Thyroid gland (tissue), 4 donors: ENCODE measurements around the gene MACF1. TPM values are rescaled to one million over a fixed set of nuclear protein-coding genes. Genes with fewer than 3 reads are reported as not detected.

ENCODE experiments used
- DNase-seq, 2 donors: peaks; one replicate each; pipeline ENCODE4 v3.0.0-alpha.2; 2019
- H3K27ac ChIP-seq, 3 donors: fragments of 200-600 bp; sonication (generic); 1 replicate in 2 of 3; 2 replicates in 1 of 3; pipeline ENCODE4 v1.5.1; 2016 to 2019; ENCODE audit warnings: mild to moderate bottlenecking in 1 of 3, moderate library complexity in 1 of 3
- H3K27me3 ChIP-seq: fragments of 200-600 bp; sonication (generic); one replicate; pipeline ENCODE4 v1.5.1; 2019
- H3K36me3 ChIP-seq, 2 donors: fragments of 200-600 bp; sonication (generic); one replicate each; pipeline ENCODE4 v1.5.1; 2016 to 2019
- H3K4me1 ChIP-seq, 2 donors: fragments of 200-600 bp; sonication (generic); one replicate each; pipeline ENCODE4 v1.5.1; 2017 to 2019
- H3K4me3 ChIP-seq, 3 donors: fragments of 200-600 bp; sonication (generic); replicated peaks in 1 of 3; 1 replicate in 2 of 3; 2 replicates in 1 of 3; pipeline ENCODE4 v1.5.1; 2016; ENCODE audit warnings: mild to moderate bottlenecking in 1 of 3
- H3K9me3 ChIP-seq: fragments of 200-600 bp; sonication (generic); one replicate; pipeline ENCODE4 v1.5.1; 2017
- POLR2A ChIP-seq, 2 donors: fragments of 450-650 bp; IDR thresholded peaks; one replicate each; pipeline ENCODE4 v1.6.1; 2017; ENCODE audit warnings: antibody characterized with exemption in 2 of 2, mild to moderate bottlenecking in 2 of 2, moderate library complexity in 1 of 2
- WGBS, 2 donors: methylation state at CpG; one replicate each; pipeline ENCODE4 v1.1.5; 2017; 5-methylcytosine and 5-hydroxymethylcytosine counted together
- intact Hi-C: fragments of 100-400 bp; cut with DNase I; formaldehyde crosslinking; loops from one replicate; pipeline ENCODE4 v1.15.1; 2023
- total RNA-seq, 4 donors: library from RNA; depleted of rRNA; stranded (reverse); fragments of >200 nt; gene quantifications; one replicate each; pipeline ENCODE4 v1.2.3, GENCODE V29; 2016
- TF ChIP-seq, protein P1 (sequence below), 6 experiments: fragments of 200-600 bp in 3 of 6; fragments of 450-650 bp in 3 of 6; sonication (generic) in 3 of 6; IDR thresholded peaks; one replicate each; pipeline ENCODE4 v1.5.1; 2016 to 2019; ENCODE audit warnings: antibody characterized with exemption in 6 of 6, mild to moderate bottlenecking in 2 of 6, inconsistent platforms in 1 of 6, moderate library complexity in 1 of 6

Gene MACF1
- total RNA-seq, 4 donors from 2014 or later, result 308 to 834 (median 427) TPM

DNA sequence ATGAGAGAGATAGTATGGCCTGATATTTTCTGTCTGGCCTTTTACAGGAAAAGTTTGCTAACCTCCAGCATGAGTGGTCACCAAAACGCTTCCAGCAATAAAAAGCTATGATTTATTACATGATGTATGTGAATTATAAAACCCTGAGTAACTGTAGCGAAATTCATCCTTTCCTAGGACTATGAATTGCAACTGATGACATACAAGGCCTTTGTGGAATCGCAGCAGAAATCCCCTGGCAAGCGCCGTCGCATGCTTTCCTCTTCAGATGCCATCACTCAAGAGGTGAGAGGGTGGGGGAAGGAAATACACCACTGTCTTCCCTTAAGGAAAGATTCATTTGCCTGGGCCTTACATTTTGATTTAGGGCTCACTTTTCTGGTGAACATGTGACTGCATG is 117.9 kb downstream of the MACF1 start:
- peaks cover 64 to 82% of the 10 kb centered on the region in 2 donors for H3K36me3 ChIP-seq
- no peaks in the 10 kb centered on the region for H3K27me3 ChIP-seq
- no peak for DNase-seq
- H3K4me3 ChIP-seq, result no peak overlapping the region
- H3K27ac ChIP-seq, result no peak overlapping the region
- WGBS, 2 donors, result 90 to 93% methylated on average over 6 of the region's 6 CpGs
- H3K9me3 ChIP-seq, result no peaks in the 10 kb centered on the region
- intact Hi-C loops, result no loop called here
- H3K4me1 ChIP-seq, result no peaks in the 10 kb centered on the region
- TF ChIP-seq POLR2A (IDR thresholded peaks at IDR 0.05), result no peak

- Histone ChIP-seq H3K4me3 (no peak overlapping the region), H3K9me3 (no peaks in the 10 kb centered on the region), H3K4me1 (no peaks in the 10 kb centered on the region), H3K27ac (no peak overlapping the region), H3K36me3 (peaks cover 64 to 70% of the 10 kb centered on the region in 2 donors), H3K27me3 (no peaks in the 10 kb centered on the region)
- intact Hi-C loops, result no loop called here
- TF ChIP-seq, protein P1, sequence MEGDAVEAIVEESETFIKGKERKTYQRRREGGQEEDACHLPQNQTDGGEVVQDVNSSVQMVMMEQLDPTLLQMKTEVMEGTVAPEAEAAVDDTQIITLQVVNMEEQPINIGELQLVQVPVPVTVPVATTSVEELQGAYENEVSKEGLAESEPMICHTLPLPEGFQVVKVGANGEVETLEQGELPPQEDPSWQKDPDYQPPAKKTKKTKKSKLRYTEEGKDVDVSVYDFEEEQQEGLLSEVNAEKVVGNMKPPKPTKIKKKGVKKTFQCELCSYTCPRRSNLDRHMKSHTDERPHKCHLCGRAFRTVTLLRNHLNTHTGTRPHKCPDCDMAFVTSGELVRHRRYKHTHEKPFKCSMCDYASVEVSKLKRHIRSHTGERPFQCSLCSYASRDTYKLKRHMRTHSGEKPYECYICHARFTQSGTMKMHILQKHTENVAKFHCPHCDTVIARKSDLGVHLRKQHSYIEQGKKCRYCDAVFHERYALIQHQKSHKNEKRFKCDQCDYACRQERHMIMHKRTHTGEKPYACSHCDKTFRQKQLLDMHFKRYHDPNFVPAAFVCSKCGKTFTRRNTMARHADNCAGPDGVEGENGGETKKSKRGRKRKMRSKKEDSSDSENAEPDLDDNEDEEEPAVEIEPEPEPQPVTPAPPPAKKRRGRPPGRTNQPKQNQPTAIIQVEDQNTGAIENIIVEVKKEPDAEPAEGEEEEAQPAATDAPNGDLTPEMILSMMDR (IDR thresholded peaks at IDR 0.05), result no peak
- no peak for TF ChIP-seq POLR2A (IDR thresholded peaks at IDR 0.05)
- 97% methylated on average over 2 of the region's 2 CpGs for WGBS, 2 donors
- no peak for DNase-seq
Observed at GRCh38 chr1:39324888-39325287, 120.4 kb downstream of the MACF1 start.

- H3K36me3 ChIP-seq, result peaks cover 56 to 66% of the 10 kb centered on the region in 2 donors
- H3K27me3 ChIP-seq, result no peaks in the 10 kb centered on the region
- no peaks in the 10 kb centered on the region for H3K9me3 ChIP-seq
- DNase-seq, result no peak
- 98% methylated on average over 1 of the region's 1 CpG for WGBS, 2 donors
- no peak for TF ChIP-seq POLR2A (IDR thresholded peaks at IDR 0.05)
- TF ChIP-seq, protein P1 (IDR thresholded peaks at IDR 0.05), result no peak
- no peaks in the 10 kb centered on the region for H3K4me1 ChIP-seq
- no peak overlapping the region for H3K27ac ChIP-seq
- H3K4me3 ChIP-seq, result no peak overlapping the region
- intact Hi-C loops, result no loop called here
Observed at GRCh38 chr1:39326836-39327235, 122.3 kb downstream of the MACF1 start.

DNA sequence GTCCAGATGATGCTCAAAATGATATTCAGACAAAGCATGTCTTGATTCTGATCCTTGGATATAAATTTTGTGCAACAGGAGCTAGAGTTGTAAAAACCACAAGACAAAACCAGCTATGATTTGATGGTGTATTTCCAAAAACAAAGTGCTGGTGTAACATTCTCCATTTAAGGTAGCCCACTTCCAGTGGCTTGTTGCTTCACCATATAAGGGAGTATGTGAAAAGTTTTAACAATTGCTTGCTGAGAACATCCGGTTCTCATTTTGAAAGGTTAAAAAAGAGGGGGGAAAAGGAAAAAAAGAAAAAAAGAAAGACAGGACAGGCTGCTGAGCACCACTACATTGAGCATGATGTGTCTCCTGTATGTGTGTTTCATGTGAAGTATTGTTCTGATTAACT is 123.6 kb downstream of the MACF1 start:
- no peak for DNase-seq
- 74 to 86% methylated on average over 1 of the region's 1 CpG for WGBS, 2 donors
- no peak overlapping the region for H3K27ac ChIP-seq
- H3K4me1 ChIP-seq, result no peaks in the 10 kb centered on the region
- no peaks in the 10 kb centered on the region for H3K9me3 ChIP-seq
- no peaks in the 10 kb centered on the region for H3K27me3 ChIP-seq
- H3K4me3 ChIP-seq, result no peak overlapping the region
- intact Hi-C loops, result no loop called here
- TF ChIP-seq, protein P1 (IDR thresholded peaks at IDR 0.05), result no peak
- TF ChIP-seq POLR2A (IDR thresholded peaks at IDR 0.05), result no peak
- peaks cover 56 to 68% of the 10 kb centered on the region in 2 donors for H3K36me3 ChIP-seq

DNA sequence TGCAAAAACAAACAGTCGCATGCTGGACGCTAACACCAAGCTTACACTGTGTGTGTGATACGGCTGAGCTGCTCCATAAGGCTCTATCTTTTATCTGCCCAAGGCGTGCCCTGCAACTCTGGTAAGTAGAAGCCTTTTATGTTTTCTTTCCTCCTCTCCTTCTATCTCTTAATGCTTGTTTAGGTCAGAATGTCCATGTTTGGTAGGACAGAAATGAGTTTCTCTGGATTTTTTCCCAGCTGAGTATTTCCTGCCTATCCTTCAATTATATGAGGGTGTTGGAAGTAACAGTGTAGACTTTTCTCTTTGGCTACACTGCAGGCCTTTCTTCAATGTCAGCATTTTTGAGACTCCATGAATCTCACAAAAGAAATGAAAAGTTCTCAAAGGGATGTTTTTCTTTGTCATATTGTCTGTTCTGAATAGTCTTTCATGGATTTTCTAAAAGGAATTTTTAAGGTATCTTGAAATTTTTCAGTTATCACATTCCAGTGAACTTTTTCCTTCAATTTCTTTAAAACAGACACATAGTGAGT is 124.2 kb downstream of the MACF1 start:
- no peaks in the 10 kb centered on the region for H3K9me3 ChIP-seq
- no peaks in the 10 kb centered on the region for H3K4me1 ChIP-seq
- no peak for TF ChIP-seq POLR2A (IDR thresholded peaks at IDR 0.05)
- TF ChIP-seq, protein P1 (IDR thresholded peaks at IDR 0.05), result no peak
- peaks cover 52 to 64% of the 10 kb centered on the region in 2 donors for H3K36me3 ChIP-seq
- no peak overlapping the region for H3K4me3 ChIP-seq
- no peaks in the 10 kb centered on the region for H3K27me3 ChIP-seq
- intact Hi-C loops, result no loop called here
- DNase-seq, result no peak
- WGBS, 2 donors, result 85 to 95% methylated on average over 4 of the region's 4 CpGs
- no peak overlapping the region for H3K27ac ChIP-seq
